A673 (cell line): ENCODE measurements around the gene SLC22A9. TPM values are rescaled to one million over a fixed set of nuclear protein-coding genes. Genes with fewer than 3 reads are reported as not detected.

Experiments used
- BruUV-seq: library from RNA; stranded (reverse); fragments of 400-500 nt; replicated peaks from 2 replicates; lab custom pipeline; 2021; lab: Mats Ljungman, UMichigan
- CTCF ChIA-PET: fragments of 300-600 bp; sonication (Branson Sonifier 250); formaldehyde crosslinking; loops from one replicate; lab custom pipeline; 2022; ENCODE audit warnings: antibody characterized with exemption; lab: Charles Lee
- POLR2A ChIA-PET: fragments of 300-600 bp; sonication (Branson Sonifier 250); formaldehyde crosslinking; loops from one replicate; lab custom pipeline; 2022; ENCODE audit warnings: antibody characterized with exemption; ENCODE audit not compliant: low non-redundant PET; lab: Charles Lee
- DNase-seq: peaks from one replicate; pipeline ENCODE4 v3.0.0-alpha.2; 2015; ENCODE audit warnings: low spot score
- H3K27ac ChIP-seq: fragments of 200-600 bp; sonication (generic); 2 replicates; pipeline ENCODE4 v1.5.1; 2016; ENCODE audit warnings: mixed run types, low read depth, mild to moderate bottlenecking, mixed read lengths, antibody characterized with exemption, low read length; ENCODE audit not compliant: poor library complexity, severe bottlenecking
- H3K27me3 ChIP-seq: fragments of 200-600 bp; sonication (generic); replicated peaks from 2 replicates; pipeline ENCODE4 v1.6.1; 2017; ENCODE audit warnings: mixed run types, low read depth, mild to moderate bottlenecking, mixed read lengths, antibody characterized with exemption, low read length; ENCODE audit not compliant: insufficient read depth, poor library complexity
- H3K36me3 ChIP-seq: fragments of 200-600 bp; sonication (generic); 2 replicates; pipeline ENCODE4 v1.6.1; 2016; ENCODE audit warnings: mixed run types, mild to moderate bottlenecking, mixed read lengths, antibody characterized with exemption, low read length; ENCODE audit not compliant: insufficient read depth, poor library complexity, severe bottlenecking
- H3K4me1 ChIP-seq: fragments of 200-600 bp; sonication (generic); 2 replicates; pipeline ENCODE4 v1.6.1; 2017; ENCODE audit warnings: mixed run types, mild to moderate bottlenecking, mixed read lengths, antibody characterized with exemption, low read length; ENCODE audit not compliant: insufficient read depth, poor library complexity, severe bottlenecking
- H3K4me3 ChIP-seq: fragments of 200-600 bp; sonication (generic); 2 replicates; pipeline ENCODE4 v1.5.1; 2016; ENCODE audit warnings: low read depth, mixed run types, mild to moderate bottlenecking, mixed read lengths, low read length; ENCODE audit not compliant: poor library complexity, severe bottlenecking
- H3K9me3 ChIP-seq: fragments of 200-600 bp; sonication (generic); 2 replicates; pipeline ENCODE4 v1.6.1; 2016; ENCODE audit warnings: mixed run types, low read depth, mild to moderate bottlenecking, mixed read lengths, antibody characterized with exemption, low read length; ENCODE audit not compliant: poor library complexity, severe bottlenecking
- CTCF ChIP-seq: fragments of 300-800, 200-600 bp; sonication (generic); conservative IDR thresholded peaks from 2 replicates; pipeline ENCODE4 v1.5.1; 2017; ENCODE audit warnings: low read depth, mild to moderate bottlenecking, antibody characterized with exemption, low read length, moderate library complexity, mixed read lengths
- EZH2 ChIP-seq: fragments of 200-600 bp; sonication (generic); IDR thresholded peaks from 2 replicates; pipeline ENCODE4 v1.6.1; 2017; ENCODE audit warnings: borderline replicate concordance, low read depth, mild to moderate bottlenecking, mixed read lengths, antibody characterized with exemption, low read length; ENCODE audit not compliant: poor library complexity, severe bottlenecking
- intact Hi-C: fragments of 100-400 bp; cut with micrococcal nuclease; formaldehyde crosslinking; loops from one replicate; pipeline ENCODE4 v1.10.0; 2022; ENCODE audit not compliant: unreplicated experiment
- total RNA-seq: library from RNA; stranded (reverse); gene quantifications from 2 replicates; pipeline ENCODE4 v1.2.3, GENCODE V29; 2021

SLC22A9 gene
- total RNA-seq, 1 experiment from 2014 or later = not detected

GRCh38 chr11:63362196-63362793 is 7.3 kb upstream of the SLC22A9 start:
- no peaks in the 10 kb centered on the region for H3K4me1 ChIP-seq
- TF ChIP-seq CTCF (no peak), EZH2 (no peak)
- ChIA-PET POLR2A (no interaction called here), CTCF (no interaction called here)
- H3K4me3 ChIP-seq = no peak overlapping the region
- BruUV-seq = no TSS peak
- intact Hi-C loops = no loop called here
- H3K27ac ChIP-seq = no peak overlapping the region
- no peaks in the 10 kb centered on the region for H3K27me3 ChIP-seq
- H3K36me3 ChIP-seq = no peaks in the 10 kb centered on the region
- DNase-seq = no peak
- no peaks in the 10 kb centered on the region for H3K9me3 ChIP-seq

- intact Hi-C loops = no loop called here
- no peak for DNase-seq
Measured at GRCh38 chr11:63369971-63370588, 495 bp downstream of the SLC22A9 start.

GRCh38 chr11:63371396-63371795 is 1.8 kb downstream of the SLC22A9 start:
- CTCF ChIA-PET = no interaction called here
- no peak for DNase-seq
- H3K36me3 ChIP-seq = no peaks in the 10 kb centered on the region
- no peaks in the 10 kb centered on the region for H3K9me3 ChIP-seq
- intact Hi-C loops = no loop called here
- POLR2A ChIA-PET = no interaction called here
- no peak overlapping the region for H3K27ac ChIP-seq
- H3K27me3 ChIP-seq = peaks cover 28% of the 10 kb centered on the region
- no peak overlapping the region for H3K4me3 ChIP-seq
- no peaks in the 10 kb centered on the region for H3K4me1 ChIP-seq
- no peak for TF ChIP-seq CTCF
- no peak for TF ChIP-seq EZH2
- no TSS peak for BruUV-seq

More at GRCh38 chr11:63369971-63370588, 495 bp downstream of the SLC22A9 start:
- no TSS peak for BruUV-seq
- ChIA-PET CTCF (no interaction called here), POLR2A (no interaction called here)
- Histone ChIP-seq H3K27ac (no peak overlapping the region), H3K27me3 (peaks cover 28% of the 10 kb centered on the region), H3K4me1 (no peaks in the 10 kb centered on the region), H3K9me3 (no peaks in the 10 kb centered on the region), H3K36me3 (no peaks in the 10 kb centered on the region), H3K4me3 (no peak overlapping the region)
- TF ChIP-seq CTCF (no peak), EZH2 (no peak)
